ENCODE results near the gene REX1BD.

GRCh38 chr19:18608102-18608804 lies 19.7 kb downstream of the REX1BD start:
- no peak for TF ChIP-seq CTCF (IDR thresholded peaks at IDR 0.05)
- TF ChIP-seq POLR2A (IDR thresholded peaks at IDR 0.05): no peak

All from prostate gland (tissue), 2 donors.